22Rv1 (cell line): Measurements from ENCODE around the gene TMEM123.

Experiments used
- CTCF ChIP-seq: fragments of 450-650 bp; IDR thresholded peaks from 2 replicates; pipeline ENCODE4 v1.5.1; 2017; ENCODE audit warnings: mild to moderate bottlenecking
- ZFX ChIP-seq: fragments of 450-650 bp; IDR thresholded peaks from 2 replicates; pipeline ENCODE4 v1.6.1; 2017; ENCODE audit warnings: antibody characterized with exemption, borderline replicate concordance

GRCh38 chr11:102364991-102365390 lies 87.6 kb downstream of the TMEM123 start:
- TF ChIP-seq CTCF = no peak
- TF ChIP-seq ZFX = no peak
